ENCODE measurements around the gene NCAM1.

The NCAM1 gene

GRCh38 chr11:113197446-113197845 is 236.2 kb downstream of the NCAM1 start:
- TF ChIP-seq ZFX (IDR thresholded peaks at IDR 0.05; ENCODE audit: borderline replicate concordance) (no peak), CTCF (IDR thresholded peaks at IDR 0.05) (no peak)
- no peak overlapping the region for H3K27ac ChIP-seq

GRCh38 chr11:113198972-113199661 is 237.9 kb downstream of the NCAM1 start:
- TF ChIP-seq CTCF (IDR thresholded peaks at IDR 0.05) (no peak), ZFX (IDR thresholded peaks at IDR 0.05; ENCODE audit: borderline replicate concordance) (no peak)
- H3K27ac ChIP-seq, result no peak overlapping the region

GRCh38 chr11:113199866-113200265 is 238.6 kb downstream of the NCAM1 start:
- no peak for TF ChIP-seq ZFX (IDR thresholded peaks at IDR 0.05; ENCODE audit: borderline replicate concordance)
- no peak overlapping the region for H3K27ac ChIP-seq

- no peak for TF ChIP-seq CTCF (IDR thresholded peaks at IDR 0.05)
- no peak for TF ChIP-seq ZFX (IDR thresholded peaks at IDR 0.05; ENCODE audit: borderline replicate concordance)
- no peak overlapping the region for H3K27ac ChIP-seq
Measured at GRCh38 chr11:113201054-113201818, 240.0 kb downstream of the NCAM1 start.

- TF ChIP-seq CTCF (IDR thresholded peaks at IDR 0.05), result no peak
- no peak for TF ChIP-seq ZFX (IDR thresholded peaks at IDR 0.05; ENCODE audit: borderline replicate concordance)
- no peak overlapping the region for H3K27ac ChIP-seq
Measured at GRCh38 chr11:113202431-113202830, 241.2 kb downstream of the NCAM1 start.

- TF ChIP-seq ZFX (IDR thresholded peaks at IDR 0.05; ENCODE audit: borderline replicate concordance) (no peak), CTCF (IDR thresholded peaks at IDR 0.05) (no peak)
- no peak overlapping the region for H3K27ac ChIP-seq
Measured at GRCh38 chr11:113203141-113203753, 242.0 kb downstream of the NCAM1 start.

- TF ChIP-seq ZFX (IDR thresholded peaks at IDR 0.05; ENCODE audit: borderline replicate concordance), result no peak
- no peak for TF ChIP-seq CTCF (IDR thresholded peaks at IDR 0.05)
- no peak overlapping the region for H3K27ac ChIP-seq
Measured at GRCh38 chr11:113204280-113204679, 243.1 kb downstream of the NCAM1 start.

Data from 22Rv1 (cell line).